HCT116 (cell line): Measurements from ENCODE around the gene STX16.

Experiments
- CTCF ChIP-seq, 3 experiments: fragments of 200-600 bp in 1 of 3; sonication (generic) in 1 of 3; IDR thresholded peaks in 2 of 3; conservative IDR thresholded peaks in 1 of 3; 2 replicates each; pipeline ENCODE4 v1.5.1; 2012 to 2017; ENCODE audit warnings: low read depth in 2 of 3, low read length in 2 of 3, antibody characterized with exemption in 1 of 3, borderline replicate concordance in 1 of 3, control low read depth in 1 of 3, mild to moderate bottlenecking in 1 of 3, mixed read lengths in 1 of 3, mixed run types in 1 of 3, moderate library complexity in 1 of 3; ENCODE audit not compliant: insufficient read depth in 1 of 3
- EZH2 ChIP-seq: fragments of 200-600 bp; sonication (generic); IDR thresholded peaks from 2 replicates; pipeline ENCODE4 v1.6.1; 2017; ENCODE audit warnings: antibody characterized with exemption, mixed run types
- EZH2phosphoT487 ChIP-seq: fragments of 200-600 bp; IDR thresholded peaks from 2 replicates; pipeline ENCODE4 v1.6.1; 2018; ENCODE audit warnings: antibody characterized with exemption, borderline replicate concordance
- POLR2A ChIP-seq: IDR thresholded peaks from 2 replicates; pipeline ENCODE4 v1.7.0; 2011; ENCODE audit warnings: borderline replicate concordance; ENCODE audit not compliant: insufficient read depth, insufficient read length; ENCODE audit errors: extremely low read depth
- POLR2AphosphoS5 ChIP-seq: IDR thresholded peaks from 2 replicates; pipeline ENCODE4 v1.6.1; 2011; ENCODE audit warnings: mild to moderate bottlenecking, low read depth, low read length, moderate library complexity
- RAD21 ChIP-seq: IDR thresholded peaks from 2 replicates; pipeline ENCODE4 v1.6.1; 2012; ENCODE audit warnings: low read depth, mild to moderate bottlenecking
- REST ChIP-seq: IDR thresholded peaks from 2 replicates; pipeline ENCODE4 v1.6.1; 2012; ENCODE audit warnings: low read depth
- SIN3A ChIP-seq: IDR thresholded peaks from 2 replicates; pipeline ENCODE4 v1.6.1; 2012; ENCODE audit warnings: low read depth
- SP1 ChIP-seq: IDR thresholded peaks from 2 replicates; pipeline ENCODE4 v1.6.1; 2012; ENCODE audit warnings: low read depth
- SRF ChIP-seq: IDR thresholded peaks from 2 replicates; pipeline ENCODE4 v1.6.1; 2012; ENCODE audit warnings: low read depth
- YY1 ChIP-seq: IDR thresholded peaks from 2 replicates; pipeline ENCODE4 v1.6.1; 2011; ENCODE audit warnings: low read length, low read depth, moderate library complexity, mild to moderate bottlenecking; ENCODE audit not compliant: insufficient replicate concordance; ENCODE audit errors: extremely low read depth
- ZBTB33 ChIP-seq: IDR thresholded peaks from 2 replicates; pipeline ENCODE4 v1.6.1; 2011; ENCODE audit warnings: mild to moderate bottlenecking, low read length, moderate library complexity; ENCODE audit not compliant: insufficient replicate concordance; ENCODE audit errors: extremely low read depth
- ZFX ChIP-seq: fragments of 450-650 bp; IDR thresholded peaks from 2 replicates; pipeline ENCODE4 v1.6.1; 2017
- TF ChIP-seq, protein P1 (sequence below): IDR thresholded peaks from 2 replicates; pipeline ENCODE4 v1.6.1; 2012

- TF ChIP-seq EZH2 (no peak), CTCF (IDR thresholded peaks at IDR 0.05 in 2 of 3, conservative IDR thresholded peaks at IDR 0.05 in 1 of 3; ENCODE audit: borderline replicate concordance in 1 of 3, insufficient read depth in 1 of 3, low read depth in 2 of 3, low read length in 2 of 3) (no peak), RAD21 (no peak), SP1 (no peak), POLR2A (no peak), ZFX (no peak), EZH2phosphoT487 (no peak), REST (no peak), YY1 (no peak), POLR2AphosphoS5 (no peak), SRF (no peak), ZBTB33 (no peak), SIN3A (no peak)
- TF ChIP-seq, protein P1, sequence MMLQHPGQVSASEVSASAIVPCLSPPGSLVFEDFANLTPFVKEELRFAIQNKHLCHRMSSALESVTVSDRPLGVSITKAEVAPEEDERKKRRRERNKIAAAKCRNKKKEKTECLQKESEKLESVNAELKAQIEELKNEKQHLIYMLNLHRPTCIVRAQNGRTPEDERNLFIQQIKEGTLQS, result no peak
Measured at GRCh38 chr20:58605292-58606065, 45.6 kb upstream of the STX16 start.
